Ovary (tissue), 9 donors: ENCODE results near the gene RHBDF1. TPM values are rescaled to one million over a fixed set of nuclear protein-coding genes. Genes with fewer than 3 reads are reported as not detected.
A peak's percentile ranks its signal among the peaks of the same experiment; 100 is the strongest.

Experiments
- DNase-seq, 5 donors: peaks; one replicate each; pipeline ENCODE4 v3.0.0-alpha.2; 2019 to 2020
- H3K27ac ChIP-seq, 2 donors: fragments of 200-600 bp; one replicate each; pipeline versions ENCODE4 v1.5.1 to v1.8.0; 2019 to 2022
- H3K27me3 ChIP-seq: fragments of 200-600 bp; one replicate; pipeline ENCODE4 v1.8.0; 2022
- H3K36me3 ChIP-seq: fragments of 200-600 bp; sonication (generic); one replicate; pipeline ENCODE4 v1.5.1; 2019
- H3K4me1 ChIP-seq: one replicate; pipeline ENCODE4 v1.8.1; 2013; ENCODE audit warnings: mild to moderate bottlenecking, moderate library complexity; ENCODE audit not compliant: insufficient read depth
- H3K4me3 ChIP-seq: fragments of 200-600 bp; sonication (generic); one replicate; pipeline ENCODE4 v1.5.1; 2017
- H3K9me3 ChIP-seq, 2 donors: fragments of 200-600 bp in 1 of 2; sonication (generic) in 1 of 2; one replicate each; pipeline versions ENCODE4 v1.5.1 to v1.8.1; 2013 to 2019; ENCODE audit warnings: mild to moderate bottlenecking in 1 of 2, moderate library complexity in 1 of 2
- CTCF ChIP-seq, 3 donors: fragments of 450-650 bp in 2 of 3; fragments of 200-600 bp in 1 of 3; IDR thresholded peaks; one replicate each; pipeline versions ENCODE4 v1.5.1 to v1.8.0; 2016 to 2022; ENCODE audit warnings: antibody characterized with exemption in 3 of 3, mild to moderate bottlenecking in 1 of 3
- EP300 ChIP-seq: sonication (generic); formaldehyde crosslinking; IDR thresholded peaks from one replicate; pipeline ENCODE4 v1.6.1; 2017; ENCODE audit warnings: antibody characterized with exemption
- POLR2A ChIP-seq: fragments of 450-650 bp; IDR thresholded peaks from one replicate; pipeline ENCODE4 v1.6.1; 2017; ENCODE audit warnings: antibody characterized with exemption, mild to moderate bottlenecking, moderate library complexity
- WGBS, 3 donors: extraction: QIAGEN DNeasy Blood & Tissue Kit in 1 of 3; methylation state at CpG; one replicate each; pipeline versions ENCODE4 v1.1.5 to v1.1.7; 2013 to 2017; 5-methylcytosine and 5-hydroxymethylcytosine counted together
- intact Hi-C, 4 donors: fragments of 100-400 bp; cut with DNase I; formaldehyde crosslinking; loops; one replicate each; pipeline versions ENCODE4 v1.11.0 to v1.15.1; 2022 to 2023
- polyA plus RNA-seq, 2 donors: library from polyadenylated mRNA; stranded (reverse); fragments of 200-250 nt in 1 of 2; fragments of 350-450 nt in 1 of 2; fragmentation: Illumina TruSeq in 1 of 2; extraction: RNeasy Lipid Tissue Mini Kit (QIAGEN cat#74804) in 1 of 2; gene quantifications; one replicate each; pipeline ENCODE4 v1.2.3, GENCODE V29; 2013 to 2014
- total RNA-seq, 7 donors: library from RNA; depleted of rRNA in 2 of 7; stranded (reverse); fragments of >200 nt in 2 of 7; fragmentation: NEBNext Ultra II Directional in 3 of 7; extraction: Animal tissue kit (Norgen Biotek cat#: 25700) in 3 of 7; gene quantifications; one replicate each; pipeline versions ENCODE4 v1.1.0 to v1.2.4, GENCODE V29; 2016 to 2023
- donor health status: DM: no; HTN: no; CAD: no; lungs with moderate emphysema.
- donor health status: DM: no; HTN: no; CAD: no.
- donor health status: Bipolar disorder and iron deficiency.
- donor health status: DM: yes; HTN: yes; CAD: no.
- donor health status: DM: no; HTN: no; CAD: no.
- donor health status: DM: yes; HTN: yes; CAD: no.

RHBDF1 gene
- total and polyA plus RNA-seq, 9 donors, result 10.9 to 76.0 (median 49.2) TPM

- intact Hi-C loops, result no loop called here
- WGBS, 3 donors, result 72 to 78% (median 72%) methylated on average over 11 of the region's 11 CpGs
- Histone ChIP-seq H3K36me3 (no peaks in the 10 kb centered on the region), H3K9me3 (no peaks in the 10 kb centered on the region), H3K4me1 (no peaks in the 10 kb centered on the region), H3K4me3 (no peak overlapping the region), H3K27me3 (no peaks in the 10 kb centered on the region), H3K27ac (no peak overlapping the region)
- no peak for TF ChIP-seq EP300
- no peak for TF ChIP-seq POLR2A
- no peak for TF ChIP-seq CTCF (IDR thresholded peaks at IDR 0.05)
- peak in 1 of 5 donors; percentile 35 for DNase-seq
Observed at GRCh38 chr16:60166-60565, 12.3 kb downstream of the RHBDF1 start.

GRCh38 chr16:59440-60059 lies 12.9 kb downstream of the RHBDF1 start:
- Histone ChIP-seq H3K27ac (no peak overlapping the region), H3K36me3 (no peaks in the 10 kb centered on the region), H3K4me3 (no peak overlapping the region), H3K4me1 (no peaks in the 10 kb centered on the region), H3K27me3 (no peaks in the 10 kb centered on the region), H3K9me3 (no peaks in the 10 kb centered on the region)
- no peak for DNase-seq
- TF ChIP-seq EP300 (no peak), CTCF (IDR thresholded peaks at IDR 0.05) (no peak), POLR2A (no peak)
- WGBS, 3 donors, result 86 to 87% (median 87%) methylated on average over 14 of the region's 14 CpGs
- intact Hi-C loops, result no loop called here

- H3K36me3 ChIP-seq, result no peaks in the 10 kb centered on the region
- no peak overlapping the region for H3K4me3 ChIP-seq
- no peaks in the 10 kb centered on the region for H3K9me3 ChIP-seq
- intact Hi-C loops, result no loop called here
- TF ChIP-seq POLR2A, result no peak
- no peak for TF ChIP-seq EP300
- no peak for TF ChIP-seq CTCF (IDR thresholded peaks at IDR 0.05)
- no peaks in the 10 kb centered on the region for H3K27me3 ChIP-seq
- DNase-seq, result no peak
- H3K27ac ChIP-seq, result no peak overlapping the region
- 81 to 85% (median 82%) methylated on average over 28 to 29 of the region's 29 CpGs for WGBS, 3 donors
- H3K4me1 ChIP-seq, result no peaks in the 10 kb centered on the region
Observed at GRCh38 chr16:58491-59439, 13.7 kb downstream of the RHBDF1 start.

- Histone ChIP-seq H3K27ac (no peak overlapping the region), H3K9me3 (no peaks in the 10 kb centered on the region), H3K36me3 (no peaks in the 10 kb centered on the region), H3K4me3 (no peak overlapping the region), H3K27me3 (no peaks in the 10 kb centered on the region), H3K4me1 (no peaks in the 10 kb centered on the region)
- intact Hi-C loops, result no loop called here
- WGBS, 3 donors, result 61 to 64% (median 62%) methylated on average over 8 of the region's 8 CpGs
- DNase-seq, result no peak
- TF ChIP-seq CTCF (IDR thresholded peaks at IDR 0.05) (no peak), EP300 (no peak), POLR2A (no peak)
Observed at GRCh38 chr16:57711-58110, 14.7 kb downstream of the RHBDF1 start.
